Activated naive CD4-positive, alpha-beta T cell treated with anti-CD3 and anti-CD28 coated beads for 36 hours (primary cell): ENCODE measurements around the gene TPRKB. TPM values are rescaled to one million over a fixed set of nuclear protein-coding genes. Genes with fewer than 3 reads are reported as not detected.
"Not testable (repeated sequence)": the region's sequence is repeated elsewhere in the genome, so short reads cannot be mapped to it uniquely, and the experiment has no call there.

Experiments used
- CTCF ChIA-PET: fragments of 350-600 bp; sonication (Branson Sonifier 250); formaldehyde crosslinking; loops from one replicate; lab custom pipeline; 2021; ENCODE audit warnings: antibody characterized with exemption; lab: Charles Lee
- DNase-seq: peaks from one replicate; pipeline ENCODE4 v3.0.0-alpha.2; 2020
- H3K27ac Mint-ChIP-seq: one replicate; pipeline ENCODE4 v1.8.0; 2021; ENCODE audit warnings: mild to moderate bottlenecking, mixed read lengths
- H3K27me3 Mint-ChIP-seq: one replicate; pipeline ENCODE4 v1.8.0; 2021; ENCODE audit warnings: low read depth, mixed read lengths
- H3K36me3 Mint-ChIP-seq: one replicate; pipeline ENCODE4 v1.8.0; 2021; ENCODE audit warnings: low read depth, mixed read lengths
- H3K4me1 Mint-ChIP-seq: one replicate; pipeline ENCODE4 v1.8.0; 2021; ENCODE audit warnings: low read depth, mixed read lengths
- H3K4me3 Mint-ChIP-seq: one replicate; pipeline ENCODE4 v1.8.0; 2021; ENCODE audit warnings: mild to moderate bottlenecking, moderate library complexity, mixed read lengths
- H3K9me3 Mint-ChIP-seq: one replicate; pipeline ENCODE4 v1.8.0; 2021; ENCODE audit warnings: mixed read lengths
- intact Hi-C: fragments of 100-400 bp; cut with micrococcal nuclease; formaldehyde crosslinking; loops from one replicate; pipeline ENCODE4 v1.15.1; 2023
- total RNA-seq, 2 experiments: library from RNA; stranded (reverse); gene quantifications; one replicate each; pipeline ENCODE4 v1.2.3, GENCODE V29; 2021

Gene TPRKB
- total RNA-seq, result 10 to 100 TPM; 30.5 to 32.5 TPM

DNA sequence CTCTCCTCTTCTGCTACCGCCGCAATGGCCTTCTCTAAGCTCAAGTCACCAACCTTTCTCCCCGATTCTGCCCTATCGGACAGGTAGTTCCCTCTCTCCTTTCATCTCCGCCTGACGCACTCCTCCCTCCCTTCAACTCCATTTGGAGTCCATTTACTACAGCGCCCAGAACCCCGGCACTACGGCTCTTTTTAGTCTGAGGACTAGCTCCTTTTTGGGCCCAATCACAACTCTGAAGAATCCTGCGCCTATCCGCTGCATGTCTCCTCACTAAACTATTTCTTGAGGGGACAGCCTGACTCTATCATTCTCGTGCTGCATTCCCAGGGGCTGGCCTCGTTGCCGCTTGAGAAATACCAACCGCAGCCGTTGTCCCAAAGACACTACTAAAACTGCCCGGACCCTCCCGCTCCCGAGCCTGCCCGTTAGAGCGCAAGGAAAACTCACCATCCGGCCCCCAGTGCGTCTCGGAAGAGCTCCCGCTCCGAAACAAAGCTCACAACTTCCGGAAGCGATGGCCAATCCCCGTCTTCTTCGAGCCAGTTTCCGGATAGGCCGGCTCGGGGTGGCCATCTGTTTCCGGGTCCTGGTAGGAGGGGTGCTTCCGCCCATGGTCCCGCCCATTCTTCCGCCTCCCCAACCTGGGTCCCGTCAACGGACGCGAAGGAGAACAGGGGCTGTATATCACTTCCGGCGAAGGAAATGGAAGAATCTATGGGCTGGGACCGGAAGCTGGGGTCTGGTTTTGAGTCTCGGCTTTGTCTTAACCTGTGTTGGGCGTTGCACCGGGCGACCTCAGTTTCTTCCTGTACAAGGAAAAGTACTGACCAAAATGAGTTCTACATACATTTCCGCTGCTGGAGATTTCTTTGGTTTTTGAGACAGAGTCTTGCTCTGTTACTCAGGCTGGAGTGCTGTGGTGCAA lies at the start of gene TPRKB:
TSS of gene TPRKB (minus strand) at position 491 of the 925 bp plus-strand sequence. CDS start 2,776 bp downstream, outside the sequence.
- peaks cover 28% of the 10 kb centered on the region for H3K36me3 Mint-ChIP-seq
- H3K4me1 Mint-ChIP-seq, result peaks cover 15% of the 10 kb centered on the region
- CTCF ChIA-PET, result no interaction called here
- peak; percentile 99 for DNase-seq
- no peaks in the 10 kb centered on the region for H3K9me3 Mint-ChIP-seq
- no peaks in the 10 kb centered on the region for H3K27me3 Mint-ChIP-seq
- H3K4me3 Mint-ChIP-seq, result peak within 1 kb of the TSS; percentile 88
- intact Hi-C loops, result loop anchor here (1.0 to 2.0 kb wide), 13 partner anchors 43 to 523 kb away; partner anchors contain the start of genes ALMS1, BOLA3, DGUOK and DUSP11
- peak within 1 kb of the TSS; percentile 76 for H3K27ac Mint-ChIP-seq

- DNase-seq, H3K27me3 Mint-ChIP-seq, CTCF ChIA-PET, intact Hi-C loops, H3K9me3 Mint-ChIP-seq, H3K27ac Mint-ChIP-seq, H3K4me3 Mint-ChIP-seq, H3K4me1 Mint-ChIP-seq, H3K36me3 Mint-ChIP-seq: not testable (repeated sequence)
Measured at GRCh38 chr2:73783883-73784282, 46.7 kb upstream of the TPRKB start, which contains the start of gene C2orf78. Gene C2orf78, plus strand, starts transcription at chr2:73784183. Its CDS starts 127 bp downstream, at chr2:73784310.

DNA sequence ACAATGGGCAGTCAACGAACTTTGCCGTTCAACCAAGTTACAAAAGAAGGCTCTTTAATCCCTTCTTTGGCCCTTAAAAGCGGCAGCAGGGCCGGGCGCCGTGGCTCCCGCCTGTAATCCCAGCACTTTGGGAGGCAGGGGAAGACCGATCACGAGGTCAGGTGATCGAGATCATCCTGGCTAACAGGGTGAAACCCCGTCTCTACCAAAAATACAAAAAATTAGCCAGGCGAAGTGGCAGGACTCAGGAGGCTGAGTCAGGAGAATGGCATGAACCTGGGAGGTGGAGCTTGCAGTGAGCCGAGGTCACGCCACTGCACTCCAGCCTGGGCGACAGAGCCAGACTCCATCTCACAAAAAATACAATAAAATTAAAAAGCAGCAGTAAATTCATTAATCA lies 46.3 kb upstream of the TPRKB start:
- DNase-seq, H3K4me3 Mint-ChIP-seq, H3K36me3 Mint-ChIP-seq, intact Hi-C loops, H3K9me3 Mint-ChIP-seq, CTCF ChIA-PET, H3K27me3 Mint-ChIP-seq, H3K4me1 Mint-ChIP-seq, H3K27ac Mint-ChIP-seq: not testable (repeated sequence)

- CTCF ChIA-PET, result interaction anchor here (0.6 to 0.7 kb wide), 3 partner anchors 42 to 163 kb away, joined by 3 read pairs; no protein-coding TSS in a partner anchor
- peak overlapping the region; percentile 99 for H3K4me3 Mint-ChIP-seq
- intact Hi-C loops, result loop anchor here (1.0 kb wide), 4 partner anchors 41 to 100 kb away; partner anchors contain the start of genes STAMBP and TPRKB
- DNase-seq, result no peak
- peaks cover 24% of the 10 kb centered on the region for H3K4me1 Mint-ChIP-seq
- H3K9me3 Mint-ChIP-seq, result no peaks in the 10 kb centered on the region
- peak overlapping the region; percentile 96 for H3K27ac Mint-ChIP-seq
- H3K36me3 Mint-ChIP-seq, result peaks cover 14% of the 10 kb centered on the region
- peaks cover 2% of the 10 kb centered on the region for H3K27me3 Mint-ChIP-seq
Measured at GRCh38 chr2:73780237-73780582, 43.1 kb upstream of the TPRKB start.

DNA sequence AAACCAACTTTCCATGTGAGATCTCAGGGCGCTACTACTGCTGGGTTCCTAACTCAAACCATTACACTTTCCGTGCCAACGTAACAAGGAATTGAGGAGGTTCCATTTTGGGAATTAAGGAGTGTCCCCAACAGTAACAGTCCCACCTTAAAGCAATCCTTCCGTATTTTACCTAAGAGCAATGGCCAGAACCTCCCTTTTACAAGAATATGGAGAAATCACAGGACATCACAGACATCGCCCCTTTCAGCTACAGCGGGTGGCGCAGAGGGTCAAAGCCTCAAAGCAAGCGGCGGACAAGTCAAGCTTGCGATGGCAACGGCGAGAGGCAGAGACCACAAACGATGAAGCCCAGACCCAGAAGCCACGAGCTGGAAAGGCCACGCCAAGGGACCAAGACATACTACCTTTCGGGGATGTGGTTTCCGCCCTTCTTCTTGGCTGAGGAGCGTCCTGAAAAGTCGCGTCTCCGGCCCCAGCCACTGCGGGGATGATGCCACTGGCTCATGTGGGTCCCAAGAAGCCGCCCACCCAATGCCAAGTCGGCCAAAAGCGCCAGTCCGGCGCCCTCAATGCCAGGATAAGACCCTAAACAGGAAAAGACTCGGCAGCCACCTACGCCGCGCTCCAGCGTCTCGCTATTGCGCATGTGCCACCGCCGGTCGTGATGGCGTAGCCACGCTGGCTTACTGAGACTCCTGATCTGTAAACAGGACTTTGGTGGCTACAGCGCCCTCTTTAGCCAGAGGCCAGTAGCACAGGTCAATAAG lies 42.5 kb upstream of the TPRKB start, which contains the start of gene DUSP11:
TSS of gene DUSP11 (minus strand) at position 637 of the 770 bp plus-strand sequence. CDS start at position 508, 129 bp downstream.
- Mint-ChIP-seq H3K36me3 (peaks cover 14% of the 10 kb centered on the region), H3K9me3 (no peaks in the 10 kb centered on the region), H3K4me1 (peaks cover 24% of the 10 kb centered on the region), H3K4me3 (peak within 1 kb of the TSS; percentile 99), H3K27me3 (peaks cover 2% of the 10 kb centered on the region), H3K27ac (peak within 1 kb of the TSS; percentile 96)
- intact Hi-C loops, result loop anchor here (1.0 to 10.0 kb wide), 5 partner anchors 42 to 395 kb away; partner anchors contain the start of genes ALMS1, STAMBP and TPRKB
- CTCF ChIA-PET, result interaction anchor here (0.7 to 0.9 kb wide), 3 partner anchors 23 to 43 kb away, joined by 3 to 5 read pairs (median 3); no protein-coding TSS in a partner anchor
- DNase-seq, result peak; percentile 99

DNA sequence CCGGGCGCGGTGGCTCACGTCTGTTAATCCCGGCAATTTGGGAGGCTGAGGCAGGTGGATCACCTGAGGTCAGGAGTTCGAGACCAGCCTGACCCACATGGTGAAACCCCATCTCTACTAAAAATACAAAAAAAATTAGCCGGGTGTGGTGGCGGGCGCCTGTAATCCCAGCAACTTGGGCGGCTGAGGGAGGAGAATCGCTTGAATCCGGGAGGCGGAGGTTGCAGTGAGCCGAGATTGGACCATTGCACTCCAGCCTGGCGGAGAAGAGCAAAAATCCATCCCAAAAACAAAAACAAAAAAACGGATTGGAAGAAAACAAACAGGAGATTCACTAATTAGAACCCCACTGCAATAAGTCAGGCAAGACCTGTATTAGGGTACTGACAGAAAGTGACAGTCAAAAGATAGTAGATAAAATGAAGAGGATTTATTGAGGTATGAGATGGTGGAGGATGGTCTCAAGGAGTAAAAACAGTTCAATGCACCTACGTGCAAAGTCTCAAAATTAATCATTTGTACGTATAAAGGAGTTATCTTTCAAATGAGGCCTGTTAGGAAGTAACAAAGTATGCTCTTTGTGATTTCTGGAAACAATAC lies 41.8 kb upstream of the TPRKB start:
- intact Hi-C loops, result loop anchor here (10.0 kb wide), 1 partner anchor 394 kb away; the partner anchor contains the start of gene ALMS1

DNA sequence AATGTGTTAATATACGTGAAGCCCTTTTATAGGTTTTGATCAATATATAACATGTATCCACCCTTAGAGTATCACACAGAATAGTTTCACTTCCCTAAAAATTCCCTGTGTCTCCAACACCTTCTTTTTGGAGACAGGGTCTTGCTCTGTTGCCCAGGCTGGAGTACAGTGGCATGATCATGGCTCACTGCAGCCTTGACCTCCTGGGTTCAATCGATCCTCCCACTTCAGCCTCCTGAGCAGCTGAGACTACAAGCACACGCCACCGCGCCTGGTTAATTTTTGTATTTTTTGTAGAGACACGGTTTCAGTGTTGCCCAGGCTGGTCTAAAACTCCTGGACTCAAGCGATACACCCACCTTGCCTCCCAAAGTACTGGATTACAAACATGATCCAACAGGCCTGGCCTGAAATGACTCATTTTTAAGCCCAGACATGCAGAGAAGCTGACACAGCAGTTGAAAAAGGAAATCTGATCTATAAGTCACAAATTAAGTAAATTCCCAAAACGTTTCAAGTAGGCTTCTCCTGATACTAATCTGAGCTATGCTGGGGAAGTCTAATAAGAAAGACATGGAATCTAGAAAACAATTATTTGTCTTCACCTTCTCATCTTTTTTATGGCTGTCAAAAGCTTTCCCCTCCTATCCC lies 39.8 kb upstream of the TPRKB start:
- CTCF ChIA-PET, result no interaction called here
- H3K27me3 Mint-ChIP-seq, result no peaks in the 10 kb centered on the region
- H3K9me3 Mint-ChIP-seq, result no peaks in the 10 kb centered on the region
- peaks cover 29% of the 10 kb centered on the region for H3K4me1 Mint-ChIP-seq
- intact Hi-C loops, result loop anchor here (10.0 kb wide), 1 partner anchor 392 kb away; the partner anchor contains the start of gene ALMS1
- DNase-seq, result no peak
- H3K4me3 Mint-ChIP-seq, result no peak overlapping the region
- H3K36me3 Mint-ChIP-seq, result peaks cover 27% of the 10 kb centered on the region
- H3K27ac Mint-ChIP-seq, result no peak overlapping the region

More for the DNA sequence above, 41.8 kb upstream of the TPRKB start:
- CTCF ChIA-PET, result interaction anchor here (0.9 kb wide), 1 partner anchor 22 kb away, joined by 5 read pairs; no protein-coding TSS in a partner anchor
- Mint-ChIP-seq H3K4me3 (peak overlapping the region; percentile 99), H3K36me3 (peaks cover 19% of the 10 kb centered on the region), H3K27ac (peak overlapping the region; percentile 96), H3K4me1 (peaks cover 29% of the 10 kb centered on the region)
- not testable (repeated sequence) for H3K27me3 Mint-ChIP-seq, H3K9me3 Mint-ChIP-seq, DNase-seq

DNA sequence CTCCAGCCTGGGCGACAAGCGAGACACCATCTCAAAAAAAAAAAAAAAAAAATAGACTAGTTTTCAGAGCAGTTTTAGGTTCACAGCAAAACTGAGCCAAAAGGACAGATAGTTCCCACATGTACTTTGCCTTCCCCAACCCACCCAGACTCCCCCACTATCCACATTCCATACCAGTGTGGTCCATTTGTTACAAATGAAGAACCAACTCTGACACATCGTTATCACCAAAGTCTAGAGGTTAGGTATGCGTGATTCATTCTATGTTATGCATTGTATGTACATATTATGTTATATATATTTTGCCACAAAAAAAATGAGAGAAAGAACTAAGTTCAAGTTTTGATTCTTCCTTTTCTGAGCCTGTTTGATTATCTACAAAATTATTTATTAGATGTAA lies 39.2 kb upstream of the TPRKB start:
- CTCF ChIA-PET, result no interaction called here
- H3K4me1 Mint-ChIP-seq, result peaks cover 29% of the 10 kb centered on the region
- H3K36me3 Mint-ChIP-seq, result peaks cover 29% of the 10 kb centered on the region
- intact Hi-C loops, result loop anchor here (10.0 kb wide), 1 partner anchor 392 kb away; the partner anchor contains the start of gene ALMS1
- no peaks in the 10 kb centered on the region for H3K27me3 Mint-ChIP-seq
- DNase-seq, result no peak
- H3K27ac Mint-ChIP-seq, result no peak overlapping the region
- H3K9me3 Mint-ChIP-seq, result no peaks in the 10 kb centered on the region
- H3K4me3 Mint-ChIP-seq, result no peak overlapping the region

DNA sequence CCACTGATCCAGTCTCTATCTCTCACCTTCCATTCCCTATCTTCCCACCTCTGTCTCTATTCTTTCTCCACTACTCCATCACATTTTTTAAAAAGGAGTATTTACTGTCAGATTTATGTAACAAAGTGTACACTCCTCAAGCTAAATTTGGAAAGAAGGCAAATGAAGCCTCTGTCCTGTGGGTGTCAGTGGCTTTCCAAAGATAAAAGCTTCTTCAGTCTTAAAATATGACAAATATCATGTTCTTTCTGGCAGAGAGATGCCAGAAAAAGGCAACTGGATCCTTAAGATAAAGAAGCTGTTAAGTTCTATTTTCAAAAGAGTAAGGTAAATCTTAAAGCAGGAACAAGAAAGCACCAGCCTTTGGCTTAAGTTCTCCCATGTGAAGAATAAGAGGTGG lies 35.7 kb upstream of the TPRKB start:
- Mint-ChIP-seq H3K27me3 (no peaks in the 10 kb centered on the region), H3K4me1 (peaks cover 20% of the 10 kb centered on the region), H3K9me3 (no peaks in the 10 kb centered on the region), H3K36me3 (peaks cover 33% of the 10 kb centered on the region), H3K27ac (no peak overlapping the region), H3K4me3 (no peak overlapping the region)
- intact Hi-C loops, result loop anchor here (10.0 kb wide), 1 partner anchor 388 kb away; the partner anchor contains the start of gene ALMS1
- no peak for DNase-seq
- CTCF ChIA-PET, result no interaction called here

DNA sequence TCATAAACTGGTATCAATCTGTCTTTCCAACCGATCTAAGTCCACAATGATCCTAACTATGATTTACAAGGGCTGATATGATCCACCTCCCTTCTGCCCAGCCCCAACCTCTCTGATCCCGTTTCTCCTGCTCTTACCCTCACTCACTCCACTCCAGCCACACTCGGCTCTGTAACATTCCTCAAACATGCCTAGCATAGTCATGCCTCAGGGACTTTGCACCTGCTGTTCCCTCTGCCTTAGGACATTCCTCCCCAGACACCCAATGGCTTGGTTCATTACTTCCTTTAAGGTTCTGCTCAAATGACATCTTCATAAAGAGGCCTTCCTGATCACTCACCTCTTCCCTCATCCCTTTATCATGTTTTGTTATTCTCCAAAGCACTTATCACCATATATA lies 33.6 kb upstream of the TPRKB start:
- H3K27ac Mint-ChIP-seq, result no peak overlapping the region
- CTCF ChIA-PET, result no interaction called here
- intact Hi-C loops, result loop anchor here (10.0 kb wide), 1 partner anchor 386 kb away; the partner anchor contains the start of gene ALMS1

GRCh38 chr2:73766994-73767393 lies 29.8 kb upstream of the TPRKB start:
- Mint-ChIP-seq H3K36me3 (peaks cover 29% of the 10 kb centered on the region), H3K4me3 (no peak overlapping the region), H3K27me3 (no peaks in the 10 kb centered on the region), H3K27ac (no peak overlapping the region), H3K9me3 (no peaks in the 10 kb centered on the region), H3K4me1 (peaks cover 7% of the 10 kb centered on the region)
- intact Hi-C loops, result no loop called here
- CTCF ChIA-PET, result no interaction called here
- no peak for DNase-seq

More for the DNA sequence above, 33.6 kb upstream of the TPRKB start:
- no peaks in the 10 kb centered on the region for H3K27me3 Mint-ChIP-seq
- H3K9me3 Mint-ChIP-seq, result no peaks in the 10 kb centered on the region
- H3K4me1 Mint-ChIP-seq, result peaks cover 11% of the 10 kb centered on the region
- H3K4me3 Mint-ChIP-seq, result no peak overlapping the region
- H3K36me3 Mint-ChIP-seq, result peaks cover 28% of the 10 kb centered on the region
- no peak for DNase-seq
